ENCODE data around the gene MRPL16.

MRPL16 gene

DNA sequence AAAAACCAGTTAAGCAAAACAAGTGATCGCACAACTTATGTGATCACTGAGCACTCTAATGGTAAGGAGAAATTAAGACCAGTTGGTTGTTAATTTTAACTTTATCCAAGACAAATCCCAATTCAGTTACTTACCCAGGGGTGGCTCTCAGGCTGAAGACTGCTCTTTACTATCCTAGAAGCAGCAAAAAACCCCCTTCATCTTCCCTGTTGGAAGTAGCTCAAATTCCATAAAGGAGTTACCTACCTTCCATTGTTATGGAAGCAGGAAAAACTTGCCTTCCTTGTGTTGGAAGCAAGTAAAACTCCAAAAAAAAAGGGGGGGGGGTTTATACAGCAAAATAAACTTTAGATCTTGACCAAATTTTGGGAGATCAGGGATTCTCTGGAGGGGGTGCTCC lies 5.2 kb upstream of the MRPL16 start (continued):
- TF ChIP-seq, protein P1, sequence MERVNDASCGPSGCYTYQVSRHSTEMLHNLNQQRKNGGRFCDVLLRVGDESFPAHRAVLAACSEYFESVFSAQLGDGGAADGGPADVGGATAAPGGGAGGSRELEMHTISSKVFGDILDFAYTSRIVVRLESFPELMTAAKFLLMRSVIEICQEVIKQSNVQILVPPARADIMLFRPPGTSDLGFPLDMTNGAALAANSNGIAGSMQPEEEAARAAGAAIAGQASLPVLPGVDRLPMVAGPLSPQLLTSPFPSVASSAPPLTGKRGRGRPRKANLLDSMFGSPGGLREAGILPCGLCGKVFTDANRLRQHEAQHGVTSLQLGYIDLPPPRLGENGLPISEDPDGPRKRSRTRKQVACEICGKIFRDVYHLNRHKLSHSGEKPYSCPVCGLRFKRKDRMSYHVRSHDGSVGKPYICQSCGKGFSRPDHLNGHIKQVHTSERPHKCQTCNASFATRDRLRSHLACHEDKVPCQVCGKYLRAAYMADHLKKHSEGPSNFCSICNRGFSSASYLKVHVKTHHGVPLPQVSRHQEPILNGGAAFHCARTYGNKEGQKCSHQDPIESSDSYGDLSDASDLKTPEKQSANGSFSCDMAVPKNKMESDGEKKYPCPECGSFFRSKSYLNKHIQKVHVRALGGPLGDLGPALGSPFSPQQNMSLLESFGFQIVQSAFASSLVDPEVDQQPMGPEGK (tag by site-specific recombination; IDR thresholded peaks at IDR 0.05): no peak
- TF ChIP-seq BCL11B (tag by site-specific recombination; IDR thresholded peaks at IDR 0.05; ENCODE audit: low read depth) (no peak), ZNF366 (tag by site-specific recombination; conservative IDR thresholded peaks at IDR 0.05) (no peak), KLF8 (tag by site-specific recombination; IDR thresholded peaks at IDR 0.05) (no peak), ZSCAN23 (tag by site-specific recombination; IDR thresholded peaks at IDR 0.05) (no peak), GFI1B (tag by site-specific recombination; IDR thresholded peaks at IDR 0.05) (no peak), ZNF404 (tag by site-specific recombination; IDR thresholded peaks at IDR 0.05) (no peak), ZNF501 (tag by site-specific recombination; IDR thresholded peaks at IDR 0.05) (no peak), ZNF16 (tag by site-specific recombination; IDR thresholded peaks at IDR 0.05; ENCODE audit: low read depth) (no peak), ZNF311 (tag by site-specific recombination; IDR thresholded peaks at IDR 0.05; ENCODE audit: borderline replicate concordance) (no peak)
- TF ChIP-seq, protein P2, sequence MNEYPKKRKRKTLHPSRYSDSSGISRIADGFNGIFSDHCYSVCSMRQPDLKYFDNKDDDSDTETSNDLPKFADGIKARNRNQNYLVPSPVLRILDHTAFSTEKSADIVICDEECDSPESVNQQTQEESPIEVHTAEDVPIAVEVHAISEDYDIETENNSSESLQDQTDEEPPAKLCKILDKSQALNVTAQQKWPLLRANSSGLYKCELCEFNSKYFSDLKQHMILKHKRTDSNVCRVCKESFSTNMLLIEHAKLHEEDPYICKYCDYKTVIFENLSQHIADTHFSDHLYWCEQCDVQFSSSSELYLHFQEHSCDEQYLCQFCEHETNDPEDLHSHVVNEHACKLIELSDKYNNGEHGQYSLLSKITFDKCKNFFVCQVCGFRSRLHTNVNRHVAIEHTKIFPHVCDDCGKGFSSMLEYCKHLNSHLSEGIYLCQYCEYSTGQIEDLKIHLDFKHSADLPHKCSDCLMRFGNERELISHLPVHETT (tag by site-specific recombination; IDR thresholded peaks at IDR 0.05): no peak
- TF ChIP-seq, protein P3, sequence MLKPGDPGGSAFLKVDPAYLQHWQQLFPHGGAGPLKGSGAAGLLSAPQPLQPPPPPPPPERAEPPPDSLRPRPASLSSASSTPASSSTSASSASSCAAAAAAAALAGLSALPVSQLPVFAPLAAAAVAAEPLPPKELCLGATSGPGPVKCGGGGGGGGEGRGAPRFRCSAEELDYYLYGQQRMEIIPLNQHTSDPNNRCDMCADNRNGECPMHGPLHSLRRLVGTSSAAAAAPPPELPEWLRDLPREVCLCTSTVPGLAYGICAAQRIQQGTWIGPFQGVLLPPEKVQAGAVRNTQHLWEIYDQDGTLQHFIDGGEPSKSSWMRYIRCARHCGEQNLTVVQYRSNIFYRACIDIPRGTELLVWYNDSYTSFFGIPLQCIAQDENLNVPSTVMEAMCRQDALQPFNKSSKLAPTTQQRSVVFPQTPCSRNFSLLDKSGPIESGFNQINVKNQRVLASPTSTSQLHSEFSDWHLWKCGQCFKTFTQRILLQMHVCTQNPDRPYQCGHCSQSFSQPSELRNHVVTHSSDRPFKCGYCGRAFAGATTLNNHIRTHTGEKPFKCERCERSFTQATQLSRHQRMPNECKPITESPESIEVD (tag by site-specific recombination; IDR thresholded peaks at IDR 0.05): no peak

DNA sequence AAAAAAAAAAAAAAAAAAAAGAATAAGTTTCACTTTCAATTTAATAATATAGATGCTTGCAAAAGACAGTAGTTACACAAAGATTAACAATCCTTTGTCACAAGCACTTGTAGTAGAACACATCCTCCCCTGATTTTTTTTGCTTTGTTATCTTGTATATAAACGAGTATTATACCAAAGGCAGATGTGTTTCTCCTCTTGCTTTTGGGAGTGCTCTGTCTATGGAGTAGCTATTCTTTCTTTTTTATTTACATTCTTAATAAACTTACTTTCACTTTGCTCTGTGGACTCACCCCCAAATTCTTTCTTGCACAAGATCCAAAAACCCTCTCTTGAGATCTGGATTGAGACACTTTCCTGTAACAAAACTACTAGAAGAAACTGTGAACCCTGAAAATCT lies 3.4 kb upstream of the MRPL16 start:
- no peaks in the 10 kb centered on the region for H3K4me1 ChIP-seq (ENCODE audit: control insufficient read depth, insufficient read depth, low read length)
- CTCF ChIA-PET: no interaction called here
- no peak overlapping the region for H3K27ac ChIP-seq (ENCODE audit: extremely low read depth, low read depth, low read length)
- TF ChIP-seq ZNF311 (tag by site-specific recombination; IDR thresholded peaks at IDR 0.05; ENCODE audit: borderline replicate concordance) (no peak), ZNF777 (tag by site-specific recombination; IDR thresholded peaks at IDR 0.05; ENCODE audit: borderline replicate concordance) (no peak), ZNF366 (tag by site-specific recombination; conservative IDR thresholded peaks at IDR 0.05) (no peak), TRIM28 (IDR thresholded peaks at IDR 0.05; ENCODE audit: borderline replicate concordance, low read length) (no peak), ZNF16 (tag by site-specific recombination; IDR thresholded peaks at IDR 0.05; ENCODE audit: low read depth) (no peak), ZNF433 (tag by site-specific recombination; IDR thresholded peaks at IDR 0.05; ENCODE audit: low read depth) (no peak), ZNF658 (tag by site-specific recombination; IDR thresholded peaks at IDR 0.05) (no peak), ZBTB20 (tag by site-specific recombination; IDR thresholded peaks at IDR 0.05) (no peak), ZNF324 (tag by site-specific recombination; IDR thresholded peaks at IDR 0.05) (no peak), ZNF211 (tag by site-specific recombination; IDR thresholded peaks at IDR 0.05; ENCODE audit: low read depth) (no peak), ZNF791 (tag by site-specific recombination; IDR thresholded peaks at IDR 0.05) (no peak), SCRT2 (tag by site-specific recombination; IDR thresholded peaks at IDR 0.05) (no peak)
- TF ChIP-seq, protein P4, sequence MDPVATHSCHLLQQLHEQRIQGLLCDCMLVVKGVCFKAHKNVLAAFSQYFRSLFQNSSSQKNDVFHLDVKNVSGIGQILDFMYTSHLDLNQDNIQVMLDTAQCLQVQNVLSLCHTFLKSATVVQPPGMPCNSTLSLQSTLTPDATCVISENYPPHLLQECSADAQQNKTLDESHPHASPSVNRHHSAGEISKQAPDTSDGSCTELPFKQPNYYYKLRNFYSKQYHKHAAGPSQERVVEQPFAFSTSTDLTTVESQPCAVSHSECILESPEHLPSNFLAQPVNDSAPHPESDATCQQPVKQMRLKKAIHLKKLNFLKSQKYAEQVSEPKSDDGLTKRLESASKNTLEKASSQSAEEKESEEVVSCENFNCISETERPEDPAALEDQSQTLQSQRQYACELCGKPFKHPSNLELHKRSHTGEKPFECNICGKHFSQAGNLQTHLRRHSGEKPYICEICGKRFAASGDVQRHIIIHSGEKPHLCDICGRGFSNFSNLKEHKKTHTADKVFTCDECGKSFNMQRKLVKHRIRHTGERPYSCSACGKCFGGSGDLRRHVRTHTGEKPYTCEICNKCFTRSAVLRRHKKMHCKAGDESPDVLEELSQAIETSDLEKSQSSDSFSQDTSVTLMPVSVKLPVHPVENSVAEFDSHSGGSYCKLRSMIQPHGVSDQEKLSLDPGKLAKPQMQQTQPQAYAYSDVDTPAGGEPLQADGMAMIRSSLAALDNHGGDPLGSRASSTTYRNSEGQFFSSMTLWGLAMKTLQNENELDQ (tag by site-specific recombination; IDR thresholded peaks at IDR 0.05; ENCODE audit: low read depth): no peak
- TF ChIP-seq, protein P2 (tag by site-specific recombination; IDR thresholded peaks at IDR 0.05): no peak
- TF ChIP-seq, protein P5, sequence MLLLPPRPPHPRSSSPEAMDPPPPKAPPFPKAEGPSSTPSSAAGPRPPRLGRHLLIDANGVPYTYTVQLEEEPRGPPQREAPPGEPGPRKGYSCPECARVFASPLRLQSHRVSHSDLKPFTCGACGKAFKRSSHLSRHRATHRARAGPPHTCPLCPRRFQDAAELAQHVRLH (tag by site-specific recombination; IDR thresholded peaks at IDR 0.05): no peak
- TF ChIP-seq, protein P6, sequence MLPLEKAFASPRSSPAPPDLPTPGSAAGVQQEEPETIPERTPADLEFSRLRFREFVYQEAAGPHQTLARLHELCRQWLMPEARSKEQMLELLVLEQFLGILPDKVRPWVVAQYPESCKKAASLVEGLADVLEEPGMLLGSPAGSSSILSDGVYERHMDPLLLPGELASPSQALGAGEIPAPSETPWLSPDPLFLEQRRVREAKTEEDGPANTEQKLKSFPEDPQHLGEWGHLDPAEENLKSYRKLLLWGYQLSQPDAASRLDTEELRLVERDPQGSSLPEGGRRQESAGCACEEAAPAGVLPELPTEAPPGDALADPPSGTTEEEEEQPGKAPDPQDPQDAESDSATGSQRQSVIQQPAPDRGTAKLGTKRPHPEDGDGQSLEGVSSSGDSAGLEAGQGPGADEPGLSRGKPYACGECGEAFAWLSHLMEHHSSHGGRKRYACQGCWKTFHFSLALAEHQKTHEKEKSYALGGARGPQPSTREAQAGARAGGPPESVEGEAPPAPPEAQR (tag by site-specific recombination; IDR thresholded peaks at IDR 0.05): no peak
- no peak overlapping the region for H3K4me3 ChIP-seq (ENCODE audit: low read depth, low read length)
- POLR2A ChIA-PET: no interaction called here
- no peaks in the 10 kb centered on the region for H3K36me3 ChIP-seq (ENCODE audit: control insufficient read depth in 2 of 2, insufficient read depth in 1 of 2, low read length in 2 of 2)
- no peaks in the 10 kb centered on the region for H3K9me3 ChIP-seq (ENCODE audit: control insufficient read depth, insufficient read depth, low read depth, low read length)

All from HEK293 (cell line).